Cardiac septum (tissue), 1 donor: Measurements from ENCODE around the gene LLGL2. TPM values are rescaled to one million over a fixed set of nuclear protein-coding genes. Genes with fewer than 3 reads are reported as not detected.
"Not testable (repeated sequence)": the region's sequence is repeated elsewhere in the genome, so short reads cannot be mapped to it uniquely, and the experiment has no call there.

Experiments
- DNase-seq: peaks from one replicate; pipeline ENCODE4 v3.0.0-alpha.2; 2020; ENCODE audit warnings: low spot score
- intact Hi-C: fragments of 100-400 bp; cut with DNase I; formaldehyde crosslinking; loops from one replicate; pipeline ENCODE4 v1.14.0; 2022
- total RNA-seq: library from RNA; stranded (reverse); fragmentation: NEBNext Ultra II Directional; extraction: Animal tissue kit (Norgen Biotek cat#: 25700); gene quantifications from one replicate; pipeline ENCODE4 v1.2.1, GENCODE V29; 2021
- donor health status: DM: no; HTN: no; CAD: no.

Gene LLGL2
- total RNA-seq, 1 donor from 2014 or later, result 4.7 TPM

DNA sequence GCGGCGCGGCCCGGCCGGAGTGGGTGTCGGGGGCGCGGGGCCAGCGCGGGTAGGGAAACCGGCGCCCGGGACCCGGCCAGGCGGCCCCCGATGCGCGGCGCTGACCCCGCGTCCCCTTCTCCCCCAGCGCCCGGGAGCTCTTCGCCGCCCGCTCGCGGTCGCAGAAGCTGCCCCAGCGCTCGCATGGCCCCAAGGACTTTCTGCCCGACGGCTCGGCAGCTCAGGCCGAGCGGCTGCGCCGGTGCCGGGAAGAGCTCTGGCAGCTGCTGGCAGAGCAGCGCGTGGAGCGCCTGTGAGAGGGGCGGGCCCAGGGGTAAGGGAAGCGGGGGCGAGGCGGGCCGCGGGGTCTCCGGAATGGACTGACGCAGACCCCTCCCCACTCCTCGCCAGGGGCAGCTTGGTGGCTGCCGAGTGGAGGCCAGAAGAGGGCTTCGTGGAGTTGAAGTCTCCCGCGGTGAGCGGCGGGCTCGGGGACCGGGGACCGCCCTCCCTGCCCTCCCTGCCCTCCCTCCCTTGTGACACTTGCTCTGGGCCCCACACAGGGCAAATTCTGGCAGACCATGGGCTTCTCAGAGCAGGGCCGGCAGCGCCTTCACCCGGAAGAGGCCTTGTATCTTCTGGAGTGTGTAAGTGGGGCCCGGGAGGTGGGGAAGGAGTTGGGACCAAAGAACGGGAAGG is 8.7 kb upstream of the LLGL2 start:
- intact Hi-C loops, result loop anchor here (5.0 kb wide), 3 partner anchors 71 to 244 kb away; partner anchors contain the start of genes GRB2, MIF4GD and MYO15B

DNA sequence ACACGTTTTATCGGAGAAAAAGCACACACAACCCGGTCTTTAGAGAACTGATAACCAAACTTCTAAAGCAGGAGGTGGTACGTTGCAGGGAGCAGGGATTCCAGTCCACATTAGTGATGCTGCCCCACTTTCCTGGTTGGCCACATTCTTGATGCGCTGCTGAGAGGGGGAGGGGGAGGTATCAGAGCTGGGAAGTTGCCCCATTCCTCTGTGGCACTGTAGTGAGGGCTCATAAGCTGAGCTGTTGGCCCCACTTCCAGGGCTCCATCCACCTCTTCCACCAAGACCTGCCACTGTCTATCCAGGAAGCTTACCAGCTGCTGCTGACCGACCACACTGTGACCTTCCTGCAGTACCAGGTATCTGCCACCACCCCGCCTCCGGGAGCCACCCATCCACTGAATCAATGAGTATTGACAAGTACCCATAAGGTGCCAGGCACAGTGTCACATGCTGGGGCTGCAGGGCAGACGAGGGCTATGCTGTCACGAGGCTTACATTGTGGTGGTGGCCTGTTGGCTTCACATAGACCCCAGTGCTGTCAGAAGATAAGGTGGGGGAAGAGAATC is 8.1 kb upstream of the LLGL2 start:
- intact Hi-C loops, result loop anchor here (5.0 kb wide), 3 partner anchors 70 to 245 kb away; partner anchors contain the start of genes GRB2, MIF4GD and MYO15B
- no peak for DNase-seq

More for the DNA sequence above, 8.7 kb upstream of the LLGL2 start:
- no peak for DNase-seq

DNA sequence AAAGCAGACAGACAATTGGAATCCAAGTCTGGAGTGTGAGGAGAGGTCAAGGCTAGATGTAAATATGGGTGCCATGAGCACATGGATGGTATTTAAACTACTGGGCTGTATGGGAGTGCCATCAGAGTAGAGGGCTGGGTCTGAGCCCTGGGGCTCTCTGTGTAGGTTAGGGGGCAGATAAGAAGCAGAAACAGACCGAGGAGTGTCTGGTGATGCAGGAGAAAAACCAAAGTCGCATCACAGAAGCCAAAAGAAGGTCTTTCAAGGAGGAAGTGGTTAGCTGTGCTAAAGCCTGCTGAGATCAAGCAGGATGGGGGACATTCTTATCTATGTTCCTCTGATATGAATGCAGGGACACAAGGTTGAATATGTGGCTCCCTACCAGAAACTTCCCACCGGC is 7.3 kb upstream of the LLGL2 start:
- intact Hi-C loops, result loop anchor here (5.0 kb wide), 3 partner anchors 69 to 246 kb away; partner anchors contain the start of genes GRB2, MIF4GD and MYO15B
- no peak for DNase-seq

DNA sequence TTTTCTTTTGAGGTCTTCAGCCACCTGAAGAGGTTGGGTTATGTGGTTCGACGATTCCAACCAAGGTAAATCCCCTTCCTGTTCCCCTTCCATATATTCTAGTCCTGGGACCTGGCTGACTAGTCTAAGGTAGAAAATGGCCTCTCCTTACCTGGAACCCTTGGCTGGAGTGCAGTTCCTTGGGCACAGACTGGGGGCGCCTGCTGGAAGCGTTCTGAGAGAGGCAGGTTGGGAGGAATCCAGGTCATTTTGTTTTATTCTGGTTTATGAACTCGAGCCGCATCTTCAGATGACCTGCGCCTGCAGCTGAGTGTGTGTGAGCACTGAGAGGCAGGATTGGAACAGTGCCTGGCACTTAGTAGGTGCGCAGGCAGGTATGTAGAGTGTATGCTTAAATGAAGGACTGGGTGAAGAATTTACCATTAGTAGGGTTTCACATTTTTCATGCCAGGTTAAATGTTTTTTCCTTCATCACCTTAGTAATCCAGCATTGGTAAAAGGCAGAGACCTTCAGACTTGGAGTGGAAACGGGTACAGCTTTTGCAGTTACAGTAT is 6.4 kb upstream of the LLGL2 start:
- no peak for DNase-seq
- intact Hi-C loops, result loop anchor here (5.0 kb wide), 3 partner anchors 68 to 247 kb away; partner anchors contain the start of genes GRB2, MIF4GD and MYO15B

DNA sequence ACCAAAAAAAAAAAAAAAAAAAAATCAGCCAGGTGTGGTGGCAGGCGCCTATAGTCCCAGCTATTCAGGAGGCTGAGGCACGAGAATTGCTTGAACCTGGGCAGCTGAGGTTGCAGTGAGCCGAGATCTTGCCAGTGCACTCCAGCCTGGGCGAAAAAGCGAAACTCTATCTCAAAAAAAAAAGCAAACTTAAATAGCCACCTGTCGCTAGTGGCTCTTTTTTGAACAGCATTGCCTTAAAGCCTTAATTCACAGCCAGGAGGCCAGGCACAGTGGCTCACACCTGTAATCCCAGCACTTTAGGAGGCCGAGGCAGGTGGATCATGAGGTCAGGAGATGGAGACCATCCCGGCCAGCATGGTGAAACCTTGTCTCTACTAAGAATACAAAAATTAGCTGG is 5.1 kb upstream of the LLGL2 start:
- intact Hi-C loops, DNase-seq: not testable (repeated sequence)

DNA sequence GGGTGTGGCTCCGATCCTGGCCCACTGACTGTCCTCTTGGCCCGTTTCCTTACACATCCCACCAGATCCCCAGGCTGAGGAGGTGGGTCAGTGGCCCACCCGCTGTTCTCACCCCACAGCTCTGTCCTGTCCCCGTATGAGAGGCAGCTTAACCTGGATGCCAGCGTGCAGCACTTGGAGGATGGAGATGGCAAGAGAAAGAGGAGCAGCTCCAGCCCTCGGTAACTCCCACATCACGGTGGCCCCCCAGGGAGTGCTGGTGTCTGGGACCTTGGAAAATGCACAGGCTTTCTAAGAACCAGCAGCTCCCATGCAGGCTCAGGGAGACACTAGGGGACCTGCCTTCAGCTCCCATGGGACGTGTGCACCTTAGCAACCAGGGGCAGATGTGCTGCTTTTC is 4.2 kb upstream of the LLGL2 start:
- DNase-seq, result no peak
- intact Hi-C loops, result no loop called here

DNA sequence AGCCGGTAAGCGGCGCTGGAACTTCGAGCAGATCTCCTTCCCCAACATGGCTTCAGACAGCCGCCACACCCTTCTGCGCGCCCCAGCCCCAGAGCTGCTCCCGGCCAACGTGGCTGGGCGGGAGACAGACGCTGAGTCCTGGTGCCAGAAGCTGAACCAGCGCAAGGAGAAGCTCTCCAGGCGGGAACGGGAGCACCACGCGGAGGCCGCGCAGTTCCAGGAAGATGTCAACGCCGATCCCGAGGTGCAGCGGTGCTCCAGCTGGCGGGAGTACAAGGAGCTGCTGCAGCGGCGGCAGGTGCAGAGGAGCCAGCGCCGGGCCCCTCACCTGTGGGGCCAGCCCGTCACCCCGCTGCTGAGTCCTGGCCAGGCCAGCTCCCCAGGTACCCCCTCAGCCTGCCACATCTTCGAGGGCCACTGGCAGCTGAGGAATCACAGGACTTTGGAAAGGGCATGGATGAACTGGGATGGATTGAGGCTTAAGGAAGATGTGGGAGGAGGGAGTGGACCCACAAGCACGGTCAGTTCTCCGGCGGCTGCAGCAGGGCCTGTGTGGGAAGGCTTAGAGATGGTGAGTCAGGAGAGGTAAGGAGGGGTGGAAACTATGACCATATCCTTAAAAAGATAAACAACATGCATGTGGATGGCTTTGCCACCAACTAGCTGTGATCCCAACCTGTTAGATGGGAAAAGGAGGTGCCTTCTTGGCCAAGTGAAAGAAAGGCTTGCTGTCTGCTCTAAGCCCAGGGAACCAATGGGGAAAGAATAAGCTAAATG is 3.4 kb upstream of the LLGL2 start:
- intact Hi-C loops, result no loop called here
- DNase-seq, result no peak

DNA sequence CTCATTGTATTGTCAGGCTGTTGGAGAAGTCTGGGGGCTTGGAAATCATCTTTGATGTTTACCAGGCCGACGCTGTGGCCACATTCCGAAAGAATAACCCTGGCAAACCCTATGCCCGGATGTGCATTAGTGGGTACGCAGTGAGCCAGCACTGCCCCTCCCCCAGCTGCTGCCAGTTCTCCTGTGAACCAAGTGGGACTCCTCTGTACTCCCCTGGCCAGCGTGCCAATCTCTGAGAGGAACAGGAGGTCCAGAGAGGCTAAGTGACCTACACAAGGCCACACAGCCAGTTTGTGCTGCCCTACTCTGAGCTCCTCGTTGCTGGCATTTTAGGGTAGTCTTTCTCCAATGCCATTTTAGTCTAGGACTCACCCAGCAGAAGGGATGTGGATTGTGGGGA is 1.9 kb upstream of the LLGL2 start:
- no peak for DNase-seq
- intact Hi-C loops, result no loop called here

DNA sequence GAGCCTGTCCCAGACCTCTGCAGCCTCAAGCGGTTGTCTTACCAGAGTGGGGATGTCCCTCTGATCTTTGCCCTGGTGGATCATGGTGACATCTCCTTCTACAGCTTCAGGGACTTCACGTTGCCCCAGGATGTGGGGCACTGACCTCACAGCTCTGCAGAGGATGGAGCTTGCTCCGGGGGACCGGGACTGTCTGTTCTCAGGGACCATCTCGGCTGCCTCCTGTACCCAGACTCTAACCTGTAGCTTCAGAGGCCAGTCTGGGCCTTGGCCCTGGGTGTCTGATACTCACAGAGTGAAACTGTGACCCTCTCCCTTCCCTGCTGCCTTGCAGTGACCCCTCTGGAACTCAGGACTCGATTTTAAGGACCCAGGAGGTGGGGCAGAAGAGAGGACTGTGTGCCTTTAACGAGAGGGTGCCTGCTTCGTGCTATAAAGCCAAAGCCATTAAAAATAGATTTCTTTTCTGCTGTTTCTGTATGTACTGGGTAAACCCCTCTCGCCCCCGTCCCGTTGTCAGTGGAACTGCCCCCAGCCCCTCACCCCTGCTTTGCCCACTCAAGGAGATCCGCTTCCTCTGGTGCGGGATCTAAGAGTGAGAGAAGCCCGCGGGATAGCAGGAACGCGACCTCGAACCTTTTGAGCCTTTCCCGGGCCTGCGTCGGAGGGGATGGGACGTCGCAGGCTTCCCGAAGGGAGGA is 1.1 kb upstream of the LLGL2 start:
- intact Hi-C loops, result no loop called here
- DNase-seq, result no peak

DNA sequence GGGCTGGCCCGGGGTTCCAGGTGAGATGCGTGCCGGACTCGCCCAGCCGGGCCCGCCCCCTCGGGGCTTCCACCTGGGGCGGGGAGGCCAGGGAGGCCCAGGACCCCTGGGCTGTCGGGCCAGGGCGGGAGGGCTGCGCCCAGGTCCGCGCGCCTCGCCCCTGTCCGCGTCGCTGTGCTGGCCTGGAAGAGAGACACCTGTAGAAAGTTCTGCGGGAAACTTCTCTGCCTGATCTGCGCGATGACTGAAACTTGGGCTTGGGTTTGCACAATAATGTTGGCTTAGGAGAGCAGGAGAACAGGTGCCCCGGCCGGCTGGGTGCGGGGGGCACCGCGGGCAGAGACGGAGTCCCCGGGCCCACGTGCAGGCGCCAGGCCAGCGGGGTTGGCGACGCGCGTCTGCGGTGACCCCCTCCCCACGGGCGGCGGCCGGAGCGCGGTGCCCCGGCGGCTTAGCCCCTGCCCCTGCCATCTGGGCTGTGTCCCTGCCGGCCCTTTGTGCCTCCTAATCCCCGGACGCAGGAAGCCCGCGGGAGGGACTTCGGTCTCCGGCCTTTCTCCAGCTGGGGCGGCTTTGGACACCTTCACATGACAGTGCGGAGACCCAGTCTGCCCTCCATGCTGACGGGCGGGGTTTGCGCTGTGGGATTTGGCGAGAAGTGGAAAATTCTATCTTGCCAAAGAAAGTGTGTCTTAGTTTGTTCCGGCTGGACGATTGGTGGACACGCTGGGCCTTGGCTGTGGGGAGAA is 483 bp downstream of the LLGL2 start:
- DNase-seq, result no peak

DNA sequence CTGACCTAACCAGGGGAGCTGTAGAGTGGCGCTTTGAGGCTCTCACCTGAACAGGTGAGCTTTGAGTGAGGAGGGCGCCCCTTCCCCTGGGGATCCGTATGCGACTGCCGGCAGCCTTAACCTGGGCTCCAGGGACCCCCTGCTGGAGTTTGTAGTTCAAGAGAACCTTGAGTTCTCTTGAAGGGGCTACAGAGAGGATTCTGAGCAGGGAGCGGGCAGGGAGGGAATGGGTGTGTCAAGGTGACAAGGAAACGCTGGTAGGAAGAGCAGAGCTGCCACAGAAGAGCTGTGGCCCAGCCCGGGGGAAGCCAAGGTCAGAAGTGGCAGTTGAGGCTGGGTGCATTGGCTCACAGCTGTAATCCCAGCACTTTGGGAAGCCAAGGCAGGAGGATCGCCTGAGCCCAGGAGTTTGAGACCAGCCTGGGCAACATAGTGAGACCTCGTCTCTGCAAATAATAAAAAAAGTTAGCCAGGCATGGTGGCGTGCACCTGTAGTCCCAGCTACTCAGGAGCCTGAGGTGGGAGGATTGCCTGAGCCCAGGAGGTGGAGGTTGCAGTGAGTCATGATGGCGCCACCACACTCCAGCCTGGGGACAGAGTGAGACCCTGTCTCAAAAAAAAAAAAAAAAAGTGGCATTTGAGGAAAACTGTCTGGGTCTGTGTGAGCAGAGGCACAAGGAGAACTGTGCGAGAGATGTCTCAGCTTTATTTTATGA is 1.2 kb downstream of the LLGL2 start:
- DNase-seq, result no peak
- intact Hi-C loops, result no loop called here

More for the DNA sequence above, 483 bp downstream of the LLGL2 start:
- intact Hi-C loops, result no loop called here

DNA sequence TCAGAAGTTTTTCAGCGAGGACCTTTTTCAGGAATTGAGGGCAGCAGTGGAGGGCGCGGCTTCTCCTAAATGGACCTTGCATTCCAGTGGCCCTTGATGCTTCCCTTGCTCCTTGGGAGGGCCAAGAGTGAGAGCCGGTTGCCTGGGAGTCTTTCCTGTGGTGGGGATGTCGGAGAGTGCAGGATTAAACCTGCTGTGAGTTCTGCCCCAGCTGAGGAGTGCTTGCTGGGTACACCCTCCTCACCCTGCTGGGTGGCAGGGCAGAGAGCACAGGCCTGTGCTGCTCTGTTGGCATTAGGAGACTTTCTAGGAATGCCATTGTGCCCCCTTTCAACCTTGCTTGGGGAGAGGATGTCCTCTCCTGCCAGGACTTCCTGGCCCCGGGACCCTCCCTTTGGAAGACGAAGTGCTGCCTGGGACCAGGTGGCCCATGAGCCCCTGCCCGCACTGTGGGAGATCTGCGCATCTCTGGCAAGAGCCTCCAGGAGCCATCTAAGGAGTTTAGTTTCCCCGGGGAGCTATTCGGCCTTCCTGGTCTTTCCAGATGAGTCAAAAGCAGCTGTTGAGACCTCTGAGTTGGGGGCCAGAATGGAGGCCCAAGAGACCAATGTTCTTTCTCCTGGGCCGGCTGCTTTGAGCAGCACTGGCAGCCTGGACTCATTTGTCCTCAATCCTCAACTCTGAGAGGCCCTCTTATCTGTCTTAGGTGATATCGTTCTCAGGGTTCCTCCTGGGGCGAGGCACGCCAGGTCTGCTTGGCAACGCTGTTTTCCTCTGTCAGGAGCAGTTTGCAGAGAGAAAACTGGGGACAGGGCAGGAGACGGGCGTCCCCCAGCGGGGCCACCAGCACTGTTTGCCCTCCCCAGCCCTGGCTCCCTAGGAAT is 5.6 kb downstream of the LLGL2 start:
- no peak for DNase-seq
- intact Hi-C loops, result no loop called here

DNA sequence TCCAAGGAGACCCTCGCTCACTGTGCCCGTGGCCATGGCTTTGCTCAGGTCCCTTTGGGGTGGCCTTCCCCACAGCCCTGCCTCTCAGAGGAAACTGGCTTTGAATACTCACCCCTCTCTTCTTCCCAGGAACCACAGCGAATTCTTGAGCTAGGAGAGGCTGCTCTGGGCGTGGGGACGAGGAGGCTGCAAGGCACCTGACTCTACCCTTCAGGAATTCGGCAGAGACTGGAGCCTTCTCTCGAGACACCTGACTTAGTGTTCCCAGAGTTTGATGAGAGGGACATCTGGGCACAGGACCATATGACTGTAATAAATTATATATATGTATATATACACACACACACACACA is 6.2 kb downstream of the LLGL2 start:
- no peak for DNase-seq
- intact Hi-C loops, result no loop called here

DNA sequence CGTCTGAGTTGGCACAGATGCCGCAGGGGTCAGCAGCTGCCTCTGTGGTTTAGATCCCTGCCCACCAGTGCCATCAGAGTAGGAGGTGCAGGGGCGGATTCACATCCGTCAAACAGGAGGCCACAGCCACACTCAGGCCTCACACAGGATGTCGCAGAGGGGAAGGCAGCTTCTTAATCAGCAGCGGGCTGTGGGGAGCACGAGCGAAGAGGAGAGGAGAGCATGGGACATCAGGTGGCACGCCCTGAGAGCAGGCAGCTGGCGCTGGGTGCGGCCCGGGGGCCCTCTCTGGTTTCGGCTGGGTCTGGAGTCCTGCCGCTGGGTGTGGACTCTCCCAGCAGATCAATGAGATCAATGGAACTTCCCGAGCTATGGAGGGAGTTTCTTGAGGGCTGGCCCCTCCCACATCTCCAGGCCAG is 9.6 kb downstream of the LLGL2 start:
- intact Hi-C loops, result no loop called here

DNA sequence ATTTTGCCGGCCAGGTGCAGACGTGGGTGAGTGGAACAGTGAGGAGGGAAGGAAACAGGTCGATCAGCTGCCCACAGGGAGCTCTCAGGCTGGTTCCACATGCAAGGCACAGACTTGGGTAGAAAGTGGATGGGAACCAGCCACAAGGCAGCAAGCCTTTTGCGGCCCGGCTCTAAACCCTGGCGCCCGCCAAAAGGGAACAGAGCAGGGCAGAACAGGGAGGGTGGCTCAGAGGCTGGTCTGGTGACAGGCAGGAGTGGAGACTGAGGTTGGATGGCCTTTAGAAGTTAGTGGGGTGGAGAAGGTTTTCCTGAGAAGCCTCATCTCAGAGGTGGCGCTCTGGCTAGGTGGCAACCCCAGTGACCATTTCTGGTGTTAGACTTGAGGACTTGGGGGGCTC is 10.4 kb downstream of the LLGL2 start:
- intact Hi-C loops, result no loop called here
- no peak for DNase-seq

More for the DNA sequence above, 9.6 kb downstream of the LLGL2 start:
- DNase-seq, result no peak

DNA sequence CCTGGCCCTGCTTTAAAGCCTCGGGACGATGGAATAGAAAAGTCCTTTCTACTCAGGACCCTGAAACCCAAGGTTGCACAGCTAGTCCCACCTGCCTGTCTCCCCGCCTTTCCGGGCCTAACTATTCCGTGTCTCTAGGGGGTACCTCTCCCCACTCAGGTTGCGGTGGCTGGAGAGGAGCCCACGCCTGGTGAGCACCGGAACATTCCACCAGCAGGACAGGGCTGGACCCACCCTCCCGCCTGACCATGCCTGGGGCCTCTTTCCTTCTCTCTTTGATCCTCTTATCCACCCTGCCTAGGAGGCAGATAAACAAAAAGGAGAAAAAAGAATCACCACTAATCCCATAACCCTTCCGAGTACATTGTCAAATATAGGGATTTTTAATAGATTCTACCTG is 10.9 kb downstream of the LLGL2 start:
- no peak for DNase-seq
- intact Hi-C loops, result no loop called here

DNA sequence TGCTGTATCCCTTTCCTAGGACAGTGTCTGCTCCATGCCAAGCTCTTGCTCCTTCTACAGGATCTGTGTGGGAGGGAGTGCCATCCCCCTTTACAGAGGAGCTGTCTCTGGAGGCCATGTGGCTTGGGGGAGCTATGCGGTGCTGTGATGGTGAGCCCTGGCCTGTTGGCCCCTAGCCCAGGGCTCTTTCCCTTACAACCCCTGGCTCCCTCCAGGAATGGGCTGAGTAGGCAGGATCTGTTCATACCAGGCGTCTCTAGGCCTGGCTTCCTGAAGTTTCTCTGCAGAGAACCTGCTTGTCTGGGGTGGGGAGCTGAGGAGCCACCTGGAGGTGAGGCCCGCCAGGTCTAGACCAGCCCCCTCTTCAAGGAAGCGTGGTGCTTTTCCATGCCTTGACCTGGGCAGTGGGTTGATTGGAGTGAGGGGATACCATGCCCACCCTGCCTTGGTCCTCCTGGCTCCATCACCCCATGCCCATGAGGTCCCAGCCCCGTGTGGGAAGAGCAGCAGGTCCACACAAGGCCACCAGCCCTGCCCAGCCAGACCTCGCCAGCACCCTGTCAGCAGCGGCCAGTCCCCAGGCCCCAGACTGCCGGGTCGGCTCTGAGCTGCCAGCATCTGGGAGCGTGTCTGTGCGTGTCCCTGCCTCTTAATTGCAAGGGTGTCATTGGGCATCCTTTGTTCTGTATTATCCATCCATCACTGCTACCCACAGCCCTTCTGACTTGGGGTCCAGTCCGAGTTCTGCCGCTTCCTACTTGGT is 14.7 kb downstream of the LLGL2 start:
- intact Hi-C loops, result no loop called here
- no peak for DNase-seq
